ENCODE data around the gene DENND1A.

DNA sequence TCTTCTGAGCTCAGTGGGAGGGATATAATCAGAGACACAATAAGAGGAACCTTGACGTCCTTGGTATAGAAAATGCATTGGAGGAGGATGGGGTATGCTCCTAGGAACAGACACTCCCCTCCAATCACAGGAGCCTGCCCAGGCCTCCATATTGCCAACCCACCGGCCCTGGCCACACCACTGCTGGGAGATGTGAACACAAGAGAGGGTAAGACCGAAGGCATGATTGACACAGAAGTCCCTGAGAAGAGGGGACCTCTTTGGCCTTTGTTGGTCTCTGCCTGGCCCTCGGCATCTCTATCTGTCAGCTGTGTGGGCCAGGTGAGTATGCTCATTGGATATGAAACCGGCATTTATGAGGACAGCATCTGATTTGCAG is 511.9 kb downstream of the DENND1A start:
- TF ChIP-seq TAF1 (IDR thresholded peaks at IDR 0.05; ENCODE audit: borderline replicate concordance, insufficient read depth, low read length) (no peak), POLR2AphosphoS5 (IDR thresholded peaks at IDR 0.05; ENCODE audit: low read depth, low read length) (no peak), REST (IDR thresholded peaks at IDR 0.05; ENCODE audit: insufficient read depth in 1 of 2, low read depth in 2 of 2, low read length in 2 of 2) (no peak), SIN3A (IDR thresholded peaks at IDR 0.05; ENCODE audit: borderline replicate concordance, insufficient read depth, low read length) (no peak), FOXP2 (optimal IDR thresholded peaks at IDR 0.05; ENCODE audit: borderline replicate concordance, extremely low read depth, extremely low read length, insufficient read depth) (no peak)

Measured in PFSK-1 (cell line).